GM12878 (cell line): ENCODE measurements around the gene NRXN3. TPM values are rescaled to one million over a fixed set of nuclear protein-coding genes. Genes with fewer than 3 reads are reported as not detected.

ENCODE experiments used
- ATAC-seq: fragments of 200-7000 bp; cut with Tn5 transposase; 3 replicates; pipeline ENCODE4 v1.9.1; 2020; ENCODE audit warnings: mild to moderate bottlenecking, moderate library complexity
- BruUV-seq: library from RNA; stranded (reverse); fragments of 400-500 nt; replicated peaks from 2 replicates; lab custom pipeline; 2021; lab: Mats Ljungman, UMichigan
- CTCF ChIA-PET: fragments of 300-600 bp; sonication (Branson Sonifier 250); formaldehyde crosslinking; extraction: SDS; loops from one replicate; lab custom pipeline; 2021; ENCODE audit warnings: inconsistent platforms; lab: Yijun Ruan, JAX
- POLR2A ChIA-PET: fragments of 350-600 bp; formaldehyde crosslinking; extraction: SDS; loops from one replicate; lab custom pipeline; 2021; ENCODE audit warnings: inconsistent platforms; lab: Charles Lee
- RAD21 ChIA-PET: fragments of 300-600 bp; sonication (Branson Sonifier 250); formaldehyde crosslinking; loops from one replicate; lab custom pipeline; 2023; ENCODE audit warnings: antibody characterized with exemption; ENCODE audit not compliant: unreplicated experiment; lab: Charles Lee
- SMC1A ChIA-PET: fragments of 300-600 bp; sonication (Branson Sonifier 250); formaldehyde crosslinking; loops from one replicate; lab custom pipeline; 2023; ENCODE audit not compliant: unreplicated experiment, uncharacterized antibody; lab: Charles Lee
- DNase-seq: peaks from one replicate; pipeline ENCODE4 v3.0.0-alpha.2; 2011; ENCODE audit warnings: low read depth, low spot score
- FAIRE-seq: peaks from 3 replicates; lab custom pipeline; 2011; peaks lifted over from hg19 to GRCh38; lab: Jason Lieb, UNC
- H2AFZ ChIP-seq: 2 replicates; pipeline ENCODE4 v1.6.0; 2011; ENCODE audit warnings: low read depth, low read length, control low read depth; ENCODE audit not compliant: control insufficient read depth
- H3K27ac ChIP-seq: 2 replicates; pipeline ENCODE4 v1.5.1; 2011; ENCODE audit warnings: control low read depth; ENCODE audit not compliant: control insufficient read depth, insufficient read depth
- H3K27me3 ChIP-seq, 2 experiments: replicated peaks in 1 of 2; 2 replicates each; pipeline versions ENCODE4 v1.6.0 to v1.6.1; 2011; ENCODE audit warnings: low read length in 1 of 2; ENCODE audit not compliant: control insufficient read depth in 2 of 2, insufficient read depth in 2 of 2
- H3K36me3 ChIP-seq, 2 experiments: 2 replicates each; pipeline ENCODE4 v1.5.1; 2011; ENCODE audit warnings: low read length in 1 of 2; ENCODE audit not compliant: control insufficient read depth in 2 of 2, insufficient read depth in 2 of 2
- H3K4me1 ChIP-seq: 2 replicates; pipeline ENCODE4 v1.6.1; 2011; ENCODE audit warnings: mild to moderate bottlenecking, low read length, moderate library complexity, mixed read lengths; ENCODE audit not compliant: control insufficient read depth, insufficient read depth
- H3K4me2 ChIP-seq: 2 replicates; pipeline ENCODE4 v1.6.0; 2011; ENCODE audit warnings: control low read depth; ENCODE audit not compliant: control insufficient read depth, insufficient read depth
- H3K4me3 ChIP-seq: fragments of 200-600 bp; sonication (generic); 2 replicates; pipeline ENCODE4 v1.5.1; 2016
- H3K79me2 ChIP-seq: 2 replicates; pipeline ENCODE4 v1.6.0; 2011; ENCODE audit warnings: low read length; ENCODE audit not compliant: control insufficient read depth, insufficient read depth
- H3K9ac ChIP-seq: 2 replicates; pipeline ENCODE4 v1.8.0; 2011; ENCODE audit warnings: low read length, control low read depth, mixed read lengths; ENCODE audit not compliant: control insufficient read depth, insufficient read depth
- H3K9me3 ChIP-seq: replicated peaks from 3 replicates; pipeline ENCODE4 v1.5.1; 2011; ENCODE audit warnings: mild to moderate bottlenecking, low read length; ENCODE audit not compliant: control insufficient read depth, insufficient read depth
- H4K20me1 ChIP-seq: 2 replicates; pipeline ENCODE4 v1.6.0; 2011; ENCODE audit not compliant: control insufficient read depth, insufficient read depth
- CBX5 ChIP-seq: sonication (generic); IDR thresholded peaks from 2 replicates; pipeline ENCODE4 v1.6.1; 2016; ENCODE audit warnings: low read depth, moderate library complexity, mild to moderate bottlenecking, inconsistent platforms
- EGR1 ChIP-seq, 2 experiments: IDR thresholded peaks; 1 replicate in 1 of 2; 2 replicates in 1 of 2; pipeline ENCODE4 v1.6.1; 2011 to 2012; ENCODE audit warnings: low read depth in 2 of 2, low read length in 2 of 2, borderline replicate concordance in 1 of 2, mild to moderate bottlenecking in 1 of 2, moderate library complexity in 1 of 2
- FOXK2 ChIP-seq: fragments of 450-650 bp; IDR thresholded peaks from 2 replicates; pipeline ENCODE4 v1.6.1; 2017; ENCODE audit warnings: mild to moderate bottlenecking, moderate library complexity
- KDM1A ChIP-seq: fragments of 200-600 bp; sonication (generic); IDR thresholded peaks from 2 replicates; pipeline ENCODE4 v1.6.1; 2016; ENCODE audit warnings: borderline replicate concordance
- NKRF ChIP-seq: fragments of 450-650 bp; conservative IDR thresholded peaks from 2 replicates; pipeline ENCODE4 v1.6.1; 2017; ENCODE audit warnings: mild to moderate bottlenecking, moderate library complexity
- PML ChIP-seq: IDR thresholded peaks from 2 replicates; pipeline ENCODE4 v1.6.1; 2012; ENCODE audit warnings: low read length, inconsistent platforms
- RAD21 ChIP-seq: IDR thresholded peaks from 2 replicates; pipeline ENCODE4 v1.6.1; 2011; ENCODE audit warnings: mild to moderate bottlenecking, low read depth, low read length, moderate library complexity; ENCODE audit not compliant: insufficient read depth
- REST ChIP-seq: IDR thresholded peaks from 2 replicates; pipeline ENCODE4 v1.6.1; 2012; ENCODE audit warnings: mild to moderate bottlenecking, low read depth, low read length
- SMAD5 ChIP-seq: IDR thresholded peaks from 2 replicates; pipeline ENCODE4 v1.6.1; 2016; ENCODE audit warnings: antibody characterized with exemption, low read depth
- TCF12 ChIP-seq: IDR thresholded peaks from 2 replicates; pipeline ENCODE4 v1.6.1; 2011; ENCODE audit warnings: low read depth, mild to moderate bottlenecking, low read length
- YY1 ChIP-seq: IDR thresholded peaks from 2 replicates; pipeline ENCODE4 v1.6.1; 2011; ENCODE audit warnings: low read depth, mild to moderate bottlenecking, low read length
- WGBS: methylation state at CpG from one replicate; pipeline ENCODE4 v1.1.6; 2016; ENCODE audit warnings: low lambda C conversion rate; ENCODE audit not compliant: insufficient replicate concordance, insufficient coverage; ENCODE audit errors: missing lambda C conversion rate; 5-methylcytosine and 5-hydroxymethylcytosine counted together
- in situ Hi-C: fragments of 300-500 bp; cut with MboI; formaldehyde crosslinking; loops from 9 replicates; pipeline ENCODE4 v1.14.3; 2018; ENCODE audit warnings: mixed read lengths
- intact Hi-C: fragments of 100-400 bp; cut with micrococcal nuclease; formaldehyde crosslinking; loops from one replicate; pipeline ENCODE4 v1.14.2; 2022; ENCODE audit not compliant: unreplicated experiment
- polyA plus RNA-seq, 11 experiments: library from polyadenylated mRNA; depleted of rRNA in 4 of 11; unstranded in 6 of 11; stranded (reverse) in 5 of 11; fragments of >200 nt; fragmentation: Nextera tagmentation in 4 of 11; fragmentation: Illumina TruSeq in 1 of 11; extraction: Ambion mirVana in 4 of 11; extraction: Trizol in 1 of 11; gene quantifications; 1 replicate in 1 of 11; 2 replicates in 10 of 11; pipeline versions ENCODE4 v1.2.1 to v1.2.3, GENCODE V29; 2011 to 2016; ENCODE audit warnings: inconsistent platforms in 2 of 11, missing spikeins in 2 of 11, low read depth in 1 of 11
- total RNA-seq, 4 experiments: library from RNA; depleted of rRNA in 3 of 4; stranded (reverse); fragments of >200 nt in 3 of 4; fragmentation: Illumina TruSeq in 1 of 4; extraction: Trizol in 1 of 4; gene quantifications; 2 replicates each; pipeline versions ENCODE4 v1.2.1 to v1.2.3, GENCODE V29; 2013 to 2021

NRXN3 gene
- total and polyA plus RNA-seq, 10 of the 15 experiments (the other 5 are each of a cell fraction or from before 2014, with no cell fraction given), result 0.52 to 3.3 (median 1.4) TPM

GRCh38 chr14:78848234-78848820 lies 678.2 kb downstream of the NRXN3 start (continued):
- no peak for TF ChIP-seq KDM1A
- TF ChIP-seq SMAD5, result no peak
- TF ChIP-seq REST, result no peak
- no peak for TF ChIP-seq EGR1 (IDR thresholded peaks at IDR 0.05; ENCODE audit: borderline replicate concordance in 1 of 2, low read depth in 2 of 2, low read length in 2 of 2)
- TF ChIP-seq RAD21, result peak; percentile 51
- no peak for TF ChIP-seq PML
- TF ChIP-seq TCF12, result no peak
- 0 out of 2 replicates have a peak, but pooled peaks have one; percentile 19 for TF ChIP-seq YY1
- TF ChIP-seq CBX5, result no peak
- TF ChIP-seq FOXK2, result no peak

- intact Hi-C loops, result no loop called here
Measured at GRCh38 chr14:78849952-78850351, 679.8 kb downstream of the NRXN3 start.

More at GRCh38 chr14:78849952-78850351, 679.8 kb downstream of the NRXN3 start:
- Histone ChIP-seq H3K4me2 (no peak overlapping the region), H3K9me3 (no peaks in the 10 kb centered on the region), H4K20me1 (no peaks in the 10 kb centered on the region), H2AFZ (no peak overlapping the region), H3K27me3 (no peaks in the 10 kb centered on the region), H3K79me2 (no peaks in the 10 kb centered on the region), H3K36me3 (no peaks in the 10 kb centered on the region), H3K27ac (no peak overlapping the region), H3K4me3 (no peak overlapping the region), H3K4me1 (no peaks in the 10 kb centered on the region), H3K9ac (no peak overlapping the region)
- CTCF ChIA-PET, result no interaction called here
- no peak for ATAC-seq
- no peak for FAIRE-seq
- POLR2A ChIA-PET, result no interaction called here
- in situ Hi-C loops, result no loop called here
- RAD21 ChIA-PET, result no interaction called here
- TF ChIP-seq NKRF, result no peak
- 97% methylated on average over 2 of the region's 2 CpGs for WGBS
- SMC1A ChIA-PET, result no interaction called here
- no TSS peak for BruUV-seq
- DNase-seq, result no peak
